Measurements from ENCODE around the gene B4GALT6.

DNA sequence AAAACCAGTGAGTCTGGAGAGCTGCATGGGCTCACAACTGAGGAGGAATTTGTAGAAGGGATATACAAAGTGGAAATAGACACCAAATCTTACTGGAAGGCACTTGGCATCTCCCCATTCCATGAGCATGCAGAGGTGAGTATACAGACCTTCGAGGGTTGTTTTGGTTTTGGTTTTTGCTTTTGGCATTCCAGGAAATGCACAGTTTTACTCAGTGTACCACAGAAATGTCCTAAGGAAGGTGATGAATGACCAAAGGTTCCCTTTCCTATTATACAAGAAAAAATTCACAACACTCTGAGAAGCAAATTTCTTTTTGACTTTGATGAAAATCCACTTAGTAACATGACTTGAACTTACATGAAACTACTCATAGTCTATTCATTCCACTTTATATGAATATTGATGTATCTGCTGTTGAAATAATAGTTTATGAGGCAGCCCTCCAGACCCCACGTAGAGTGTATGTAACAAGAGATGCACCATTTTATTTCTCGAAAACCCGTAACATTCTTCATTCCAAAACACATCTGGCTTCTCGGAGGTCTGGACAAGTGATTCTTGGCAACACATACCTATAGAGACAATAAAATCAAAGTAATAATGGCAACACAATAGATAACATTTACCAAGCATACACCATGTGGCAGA is 89.1 kb downstream of the B4GALT6 start:
- TF ChIP-seq EZH2 (IDR thresholded peaks at IDR 0.05; ENCODE audit: borderline replicate concordance, insufficient read depth, low read length, poor library complexity, severe bottlenecking) = no peak
- TF ChIP-seq, protein P1, sequence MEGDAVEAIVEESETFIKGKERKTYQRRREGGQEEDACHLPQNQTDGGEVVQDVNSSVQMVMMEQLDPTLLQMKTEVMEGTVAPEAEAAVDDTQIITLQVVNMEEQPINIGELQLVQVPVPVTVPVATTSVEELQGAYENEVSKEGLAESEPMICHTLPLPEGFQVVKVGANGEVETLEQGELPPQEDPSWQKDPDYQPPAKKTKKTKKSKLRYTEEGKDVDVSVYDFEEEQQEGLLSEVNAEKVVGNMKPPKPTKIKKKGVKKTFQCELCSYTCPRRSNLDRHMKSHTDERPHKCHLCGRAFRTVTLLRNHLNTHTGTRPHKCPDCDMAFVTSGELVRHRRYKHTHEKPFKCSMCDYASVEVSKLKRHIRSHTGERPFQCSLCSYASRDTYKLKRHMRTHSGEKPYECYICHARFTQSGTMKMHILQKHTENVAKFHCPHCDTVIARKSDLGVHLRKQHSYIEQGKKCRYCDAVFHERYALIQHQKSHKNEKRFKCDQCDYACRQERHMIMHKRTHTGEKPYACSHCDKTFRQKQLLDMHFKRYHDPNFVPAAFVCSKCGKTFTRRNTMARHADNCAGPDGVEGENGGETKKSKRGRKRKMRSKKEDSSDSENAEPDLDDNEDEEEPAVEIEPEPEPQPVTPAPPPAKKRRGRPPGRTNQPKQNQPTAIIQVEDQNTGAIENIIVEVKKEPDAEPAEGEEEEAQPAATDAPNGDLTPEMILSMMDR (IDR thresholded peaks at IDR 0.05; ENCODE audit: poor library complexity, severe bottlenecking) = no peak
- no peak for TF ChIP-seq RAD21 (conservative IDR thresholded peaks at IDR 0.05)
- no peak for TF ChIP-seq TAF1 (IDR thresholded peaks at IDR 0.05; ENCODE audit: low read depth)
- no peak for TF ChIP-seq EP300 (conservative IDR thresholded peaks at IDR 0.05; ENCODE audit: poor library complexity, severe bottlenecking)
